Neural progenitor cell (in vitro differentiated cells): Measurements from ENCODE around the gene PNPLA6. TPM values are rescaled to one million over a fixed set of nuclear protein-coding genes. Genes with fewer than 3 reads are reported as not detected.
A peak's percentile ranks its signal among the peaks of the same experiment; 100 is the strongest.
"Not testable (repeated sequence)": the region's sequence is repeated elsewhere in the genome, so short reads cannot be mapped to it uniquely, and the experiment has no call there.

Source experiments
- DNase-seq: peaks from one replicate; pipeline ENCODE4 v3.0.0-alpha.2; 2016; ENCODE audit warnings: low spot score
- H2AFZ ChIP-seq: fragments of 200-600 bp; sonication (generic); replicated peaks from 2 replicates; pipeline ENCODE4 v1.6.1; 2016; ENCODE audit warnings: antibody characterized with exemption
- H3F3A ChIP-seq: fragments of 200-600 bp; sonication (generic); 2 replicates; pipeline ENCODE4 v1.6.1; 2016; ENCODE audit warnings: antibody characterized with exemption, low read depth
- H3K27ac ChIP-seq: fragments of 200-600 bp; sonication (generic); 2 replicates; pipeline ENCODE4 v1.5.1; 2016; ENCODE audit warnings: mild to moderate bottlenecking
- H3K27me3 ChIP-seq: fragments of 200-600 bp; sonication (generic); 2 replicates; pipeline ENCODE4 v1.6.1; 2016; ENCODE audit warnings: mild to moderate bottlenecking, moderate library complexity
- H3K36me3 ChIP-seq: fragments of 200-600 bp; sonication (generic); 2 replicates; pipeline ENCODE4 v1.5.1; 2016
- H3K4me1 ChIP-seq: fragments of 200-600 bp; sonication (generic); 2 replicates; pipeline ENCODE4 v1.6.1; 2016; ENCODE audit warnings: mixed run types
- H3K4me2 ChIP-seq: fragments of 200-600 bp; sonication (generic); 2 replicates; pipeline ENCODE4 v1.6.1; 2016
- H3K4me3 ChIP-seq: fragments of 200-600 bp; sonication (generic); 2 replicates; pipeline ENCODE4 v1.5.1; 2016
- H3K79me2 ChIP-seq: fragments of 200-600 bp; sonication (generic); 2 replicates; pipeline ENCODE4 v1.6.1; 2016; ENCODE audit warnings: low read depth
- H3K9ac ChIP-seq: fragments of 200-600 bp; sonication (generic); 2 replicates; pipeline ENCODE4 v1.6.1; 2016
- H3K9me3 ChIP-seq: fragments of 200-600 bp; sonication (generic); 2 replicates; pipeline ENCODE4 v1.5.1; 2016; ENCODE audit warnings: low read depth
- H4K20me1 ChIP-seq: fragments of 200-600 bp; sonication (generic); 2 replicates; pipeline ENCODE4 v1.6.1; 2016; ENCODE audit warnings: low read depth
- H3K27ac Mint-ChIP-seq: 3 replicates; pipeline ENCODE4 v1.8.0; 2021; ENCODE audit warnings: mixed read lengths
- H3K27me3 Mint-ChIP-seq: 2 replicates; pipeline ENCODE4 v1.8.0; 2022; ENCODE audit warnings: low read depth, mild to moderate bottlenecking, inconsistent platforms, moderate library complexity, mixed read lengths; ENCODE audit not compliant: insufficient read depth
- H3K36me3 Mint-ChIP-seq: 3 replicates; pipeline ENCODE4 v1.8.0; 2021; ENCODE audit warnings: mixed read lengths
- H3K4me1 Mint-ChIP-seq: 3 replicates; pipeline ENCODE4 v1.8.0; 2021; ENCODE audit warnings: mixed read lengths
- H3K4me3 Mint-ChIP-seq: 3 replicates; pipeline ENCODE4 v1.8.0; 2021; ENCODE audit warnings: mild to moderate bottlenecking, moderate library complexity, mixed read lengths
- H3K9me3 Mint-ChIP-seq: 3 replicates; pipeline ENCODE4 v1.8.0; 2020; ENCODE audit warnings: mixed read lengths
- CTCF ChIP-seq: fragments of 200-600 bp; sonication (generic); IDR thresholded peaks from 2 replicates; pipeline ENCODE4 v1.5.1; 2017; ENCODE audit warnings: antibody characterized with exemption, mild to moderate bottlenecking
- EZH2 ChIP-seq: fragments of 200-600 bp; sonication (generic); IDR thresholded peaks from 2 replicates; pipeline ENCODE4 v1.6.1; 2017; ENCODE audit warnings: antibody characterized with exemption, mild to moderate bottlenecking, moderate library complexity
- EZH2phosphoT487 ChIP-seq: fragments of 200-600 bp; sonication (generic); IDR thresholded peaks from 2 replicates; pipeline ENCODE4 v1.6.1; 2017; ENCODE audit warnings: antibody characterized with exemption
- total RNA-seq: library from RNA; depleted of rRNA; stranded (reverse); fragments of >200 nt; gene quantifications from 2 replicates; pipeline ENCODE4 v1.2.3, GENCODE V29; 2015; ENCODE audit warnings: low replicate concordance

Gene PNPLA6
- total RNA-seq, 1 donor from 2014 or later, result 25.5 TPM

GRCh38 chr19:7533925-7534480 is 1.5 kb upstream of the PNPLA6 start:
- H4K20me1 ChIP-seq, result no peaks in the 10 kb centered on the region
- H3F3A ChIP-seq, result peaks cover 14% of the 10 kb centered on the region
- Mint-ChIP-seq H3K27ac (peak overlapping the region; percentile 87), H3K36me3 (peaks cover 5% of the 10 kb centered on the region), H3K27me3 (peaks cover 4% of the 10 kb centered on the region), H3K4me3 (peak overlapping the region; percentile 98), H3K9me3 (no peaks in the 10 kb centered on the region), H3K4me1 (peaks cover 5% of the 10 kb centered on the region)
- no peaks in the 10 kb centered on the region for H3K79me2 ChIP-seq
- H3K36me3 ChIP-seq, result no peaks in the 10 kb centered on the region
- H3K4me2 ChIP-seq, result peak overlapping the region; percentile 90
- H3K27ac ChIP-seq, result peak overlapping the region; percentile 43
- no peaks in the 10 kb centered on the region for H3K27me3 ChIP-seq
- peak overlapping the region; percentile 95 for H2AFZ ChIP-seq
- no peaks in the 10 kb centered on the region for H3K9me3 ChIP-seq
- no peaks in the 10 kb centered on the region for H3K4me1 ChIP-seq
- peak overlapping the region; percentile 95 for H3K4me3 ChIP-seq
- DNase-seq, result peak; percentile 94
- H3K9ac ChIP-seq, result peak overlapping the region; percentile 53
- TF ChIP-seq EZH2phosphoT487, result no peak

GRCh38 chr19:7534531-7535046 is 928 bp upstream of the PNPLA6 start:
- H3K9me3 Mint-ChIP-seq, result no peaks in the 10 kb centered on the region
- no peaks in the 10 kb centered on the region for H4K20me1 ChIP-seq
- no peaks in the 10 kb centered on the region for H3K4me1 ChIP-seq
- peak overlapping the region; percentile 95 for H3K4me3 ChIP-seq
- H3K27ac ChIP-seq, result peak overlapping the region; percentile 72
- peak overlapping the region; percentile 90 for H3K4me2 ChIP-seq
- H3F3A ChIP-seq, result peaks cover 14% of the 10 kb centered on the region
- H2AFZ ChIP-seq, result peak overlapping the region; percentile 95
- H3K27ac Mint-ChIP-seq, result peak overlapping the region; percentile 87
- TF ChIP-seq CTCF (peak; percentile 22), EZH2 (no peak)
- peaks cover 5% of the 10 kb centered on the region for H3K36me3 Mint-ChIP-seq
- H3K79me2 ChIP-seq, result no peaks in the 10 kb centered on the region
- no peaks in the 10 kb centered on the region for H3K36me3 ChIP-seq
- peak overlapping the region; percentile 56 for H3K9ac ChIP-seq
- peak; percentile 89 for DNase-seq
- peaks cover 4% of the 10 kb centered on the region for H3K27me3 Mint-ChIP-seq
- no peaks in the 10 kb centered on the region for H3K27me3 ChIP-seq
- peak overlapping the region; percentile 98 for H3K4me3 Mint-ChIP-seq
- no peaks in the 10 kb centered on the region for H3K9me3 ChIP-seq
- peaks cover 5% of the 10 kb centered on the region for H3K4me1 Mint-ChIP-seq

- DNase-seq, result no peak
- Histone ChIP-seq H4K20me1 (no peaks in the 10 kb centered on the region), H3K4me2 (peak overlapping the region; percentile 90), H3K79me2 (no peaks in the 10 kb centered on the region), H3K9ac (no peak overlapping the region), H3K36me3 (no peaks in the 10 kb centered on the region), H2AFZ (no peak overlapping the region), H3K4me3 (peak overlapping the region; percentile 95), H3K9me3 (no peaks in the 10 kb centered on the region), H3F3A (peaks cover 14% of the 10 kb centered on the region), H3K27me3 (no peaks in the 10 kb centered on the region), H3K27ac (no peak overlapping the region), H3K4me1 (no peaks in the 10 kb centered on the region)
- Mint-ChIP-seq H3K4me3 (peak overlapping the region; percentile 98), H3K36me3 (peaks cover 8% of the 10 kb centered on the region), H3K9me3 (no peaks in the 10 kb centered on the region), H3K4me1 (peaks cover 5% of the 10 kb centered on the region), H3K27me3 (peaks cover 5% of the 10 kb centered on the region), H3K27ac (no peak overlapping the region)
- TF ChIP-seq EZH2, result no peak
- TF ChIP-seq EZH2phosphoT487, result no peak
- no peak for TF ChIP-seq CTCF
Measured at GRCh38 chr19:7535998-7536695, 630 bp downstream of the PNPLA6 start.

- H3K9ac ChIP-seq, H3K4me3 ChIP-seq, H3K27ac ChIP-seq, H3K4me2 ChIP-seq, H3K27me3 Mint-ChIP-seq, H3K9me3 ChIP-seq, H4K20me1 ChIP-seq, H3K27ac Mint-ChIP-seq, H3K79me2 ChIP-seq, H3K36me3 ChIP-seq, H3K27me3 ChIP-seq, H3K4me1 ChIP-seq, H2AFZ ChIP-seq, H3K9me3 Mint-ChIP-seq, H3K4me3 Mint-ChIP-seq, H3K4me1 Mint-ChIP-seq, DNase-seq: not testable (repeated sequence)
- H3F3A ChIP-seq, result peaks cover 14% of the 10 kb centered on the region
- H3K36me3 Mint-ChIP-seq, result peaks cover 17% of the 10 kb centered on the region
Measured at GRCh38 chr19:7538990-7539389, 3.5 kb downstream of the PNPLA6 start.
